ENCODE results near the gene MORN2.

MORN2 gene

DNA sequence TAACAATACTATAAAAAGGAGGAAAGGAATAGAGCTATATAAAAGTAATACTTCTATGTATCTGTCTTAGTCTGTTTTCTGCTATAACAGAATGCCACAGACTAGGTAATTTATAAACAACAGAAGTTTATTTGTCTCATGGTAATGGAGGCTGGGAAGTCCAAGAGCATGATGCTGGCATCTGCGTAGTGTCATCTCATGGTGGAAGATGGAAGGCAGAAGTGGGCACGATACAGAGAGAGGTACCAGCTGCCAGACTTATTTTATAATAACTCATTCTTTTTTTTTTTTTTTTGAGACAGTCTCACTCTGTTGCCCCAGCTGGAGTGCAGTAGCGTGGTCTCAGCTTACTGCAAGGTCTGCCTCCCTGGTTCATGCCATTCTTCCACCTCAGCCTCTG lies 4.3 kb upstream of the MORN2 start:
- TF ChIP-seq, protein P1, sequence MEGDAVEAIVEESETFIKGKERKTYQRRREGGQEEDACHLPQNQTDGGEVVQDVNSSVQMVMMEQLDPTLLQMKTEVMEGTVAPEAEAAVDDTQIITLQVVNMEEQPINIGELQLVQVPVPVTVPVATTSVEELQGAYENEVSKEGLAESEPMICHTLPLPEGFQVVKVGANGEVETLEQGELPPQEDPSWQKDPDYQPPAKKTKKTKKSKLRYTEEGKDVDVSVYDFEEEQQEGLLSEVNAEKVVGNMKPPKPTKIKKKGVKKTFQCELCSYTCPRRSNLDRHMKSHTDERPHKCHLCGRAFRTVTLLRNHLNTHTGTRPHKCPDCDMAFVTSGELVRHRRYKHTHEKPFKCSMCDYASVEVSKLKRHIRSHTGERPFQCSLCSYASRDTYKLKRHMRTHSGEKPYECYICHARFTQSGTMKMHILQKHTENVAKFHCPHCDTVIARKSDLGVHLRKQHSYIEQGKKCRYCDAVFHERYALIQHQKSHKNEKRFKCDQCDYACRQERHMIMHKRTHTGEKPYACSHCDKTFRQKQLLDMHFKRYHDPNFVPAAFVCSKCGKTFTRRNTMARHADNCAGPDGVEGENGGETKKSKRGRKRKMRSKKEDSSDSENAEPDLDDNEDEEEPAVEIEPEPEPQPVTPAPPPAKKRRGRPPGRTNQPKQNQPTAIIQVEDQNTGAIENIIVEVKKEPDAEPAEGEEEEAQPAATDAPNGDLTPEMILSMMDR (IDR thresholded peaks at IDR 0.05; ENCODE audit: low read depth, low read length, missing control alignments), result no peak
- no peak overlapping the region for H3K4me3 ChIP-seq (replicated peaks; ENCODE audit: low read depth, low read length)
- DNase-seq (ENCODE audit: extremely low read depth, low read depth), result no peak

DNA sequence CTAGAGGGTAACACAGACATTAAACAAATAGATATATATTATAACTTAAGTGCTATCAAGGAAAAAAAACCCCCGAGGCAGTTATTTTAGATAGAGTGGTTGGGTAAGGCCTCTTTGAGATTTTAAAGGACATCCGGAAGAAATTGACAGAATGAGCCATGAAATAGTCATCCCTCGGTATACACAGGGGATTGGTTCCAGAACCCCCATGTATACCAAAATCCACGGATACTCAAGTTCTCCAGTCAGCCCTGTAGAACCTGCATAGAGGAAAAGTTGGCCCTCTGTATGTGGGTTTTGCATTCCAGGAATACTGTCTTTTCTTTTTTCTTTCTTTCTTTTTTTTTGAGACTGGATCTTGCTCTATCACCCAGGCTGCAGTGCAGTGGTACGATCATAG lies 2.0 kb upstream of the MORN2 start:
- no peak overlapping the region for H3K4me3 ChIP-seq (replicated peaks; ENCODE audit: low read depth, low read length)
- no peak for DNase-seq (ENCODE audit: extremely low read depth, low read depth)
- TF ChIP-seq, protein P1 (IDR thresholded peaks at IDR 0.05; ENCODE audit: low read depth, low read length, missing control alignments), result no peak

DNA sequence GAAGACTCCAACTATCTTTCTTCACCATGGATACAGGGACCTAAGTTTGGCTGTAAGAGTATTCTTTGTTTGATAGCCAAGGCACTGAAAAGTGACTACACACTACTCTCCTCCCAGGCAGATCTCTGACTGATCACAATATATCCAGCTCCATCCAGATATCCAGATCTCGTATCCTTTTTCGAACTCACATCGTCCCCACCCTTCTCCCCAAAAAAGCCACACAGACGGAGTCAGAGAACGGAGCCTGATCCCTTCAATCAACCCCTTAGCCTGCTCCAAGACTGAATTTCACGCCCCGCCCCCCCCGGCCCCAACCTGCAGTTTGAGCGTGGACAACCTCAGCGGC lies 575 bp upstream of the MORN2 start:
- peak overlapping the region; percentile 89 for H3K4me3 ChIP-seq (replicated peaks; ENCODE audit: low read depth, low read length)
- TF ChIP-seq, protein P1 (IDR thresholded peaks at IDR 0.05; ENCODE audit: low read depth, low read length, missing control alignments), result no peak
- DNase-seq (ENCODE audit: extremely low read depth, low read depth), result no peak

DNA sequence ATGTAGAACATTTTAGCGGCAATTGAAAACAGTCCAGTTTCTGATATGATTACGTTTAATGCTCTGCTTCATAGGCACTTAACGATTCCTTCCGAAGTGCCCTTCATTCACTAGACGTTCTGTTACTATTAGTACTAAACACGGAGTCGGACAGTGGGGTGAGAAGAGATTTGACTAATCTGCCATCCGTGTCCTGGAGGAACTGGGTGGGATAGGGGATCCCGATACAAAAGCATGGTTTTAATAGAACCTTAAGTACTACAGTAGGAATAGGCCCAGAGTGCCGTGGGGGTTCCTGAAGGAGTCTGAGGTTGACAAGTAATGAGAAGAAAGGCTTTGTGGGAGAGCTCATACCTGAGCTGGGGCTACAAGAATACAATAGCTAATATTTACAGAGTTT lies 631 bp downstream of the MORN2 start:
- TF ChIP-seq, protein P1 (IDR thresholded peaks at IDR 0.05; ENCODE audit: low read depth, low read length, missing control alignments), result no peak
- no peak for DNase-seq (ENCODE audit: extremely low read depth, low read depth)
- peak overlapping the region; percentile 89 for H3K4me3 ChIP-seq (replicated peaks; ENCODE audit: low read depth, low read length)

DNA sequence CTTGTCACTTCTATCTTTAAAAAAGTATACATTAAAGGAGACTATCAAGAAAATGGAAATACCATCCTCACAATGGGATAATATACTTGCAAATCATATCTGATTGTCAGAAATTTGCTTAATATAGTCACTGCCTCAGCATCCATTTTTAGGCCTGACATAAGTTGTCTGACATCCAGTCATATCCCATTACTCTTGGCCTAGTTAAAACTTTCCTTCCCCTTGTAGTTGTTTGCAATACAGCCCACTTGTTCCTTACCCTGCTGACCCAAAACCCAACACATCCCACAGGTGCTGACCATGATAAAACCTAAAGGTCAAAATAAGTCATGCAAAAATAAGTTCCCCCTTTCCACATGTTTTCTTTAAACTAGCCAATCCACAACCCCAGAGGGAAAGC lies 10.3 kb downstream of the MORN2 start:
- no peak overlapping the region for H3K4me3 ChIP-seq (replicated peaks; ENCODE audit: low read depth, low read length)
- no peak for DNase-seq (ENCODE audit: extremely low read depth, low read depth)
- TF ChIP-seq, protein P1 (IDR thresholded peaks at IDR 0.05; ENCODE audit: low read depth, low read length, missing control alignments), result no peak

DNA sequence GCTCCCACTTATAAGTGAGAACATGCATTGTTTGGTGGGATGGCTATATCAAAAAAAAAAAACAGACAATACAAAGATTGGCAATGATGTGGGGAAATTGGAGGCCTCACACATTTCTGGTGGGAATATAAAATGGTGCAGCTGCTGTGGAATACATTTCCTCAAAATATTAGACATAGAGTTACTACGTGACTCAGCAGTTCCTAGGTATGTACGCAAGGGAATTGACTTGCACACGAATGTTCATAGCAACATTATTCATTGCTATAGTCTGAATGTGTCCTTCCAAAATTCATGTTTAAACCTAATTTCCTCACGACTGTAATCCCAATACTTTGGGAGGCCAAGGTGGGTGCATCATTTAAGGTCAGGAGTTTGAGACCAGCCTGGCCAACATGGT lies 11.6 kb downstream of the MORN2 start:
- TF ChIP-seq, protein P1 (IDR thresholded peaks at IDR 0.05; ENCODE audit: low read depth, low read length, missing control alignments), result no peak
- no peak overlapping the region for H3K4me3 ChIP-seq (replicated peaks; ENCODE audit: low read depth, low read length)
- DNase-seq (ENCODE audit: extremely low read depth, low read depth), result no peak

DNA sequence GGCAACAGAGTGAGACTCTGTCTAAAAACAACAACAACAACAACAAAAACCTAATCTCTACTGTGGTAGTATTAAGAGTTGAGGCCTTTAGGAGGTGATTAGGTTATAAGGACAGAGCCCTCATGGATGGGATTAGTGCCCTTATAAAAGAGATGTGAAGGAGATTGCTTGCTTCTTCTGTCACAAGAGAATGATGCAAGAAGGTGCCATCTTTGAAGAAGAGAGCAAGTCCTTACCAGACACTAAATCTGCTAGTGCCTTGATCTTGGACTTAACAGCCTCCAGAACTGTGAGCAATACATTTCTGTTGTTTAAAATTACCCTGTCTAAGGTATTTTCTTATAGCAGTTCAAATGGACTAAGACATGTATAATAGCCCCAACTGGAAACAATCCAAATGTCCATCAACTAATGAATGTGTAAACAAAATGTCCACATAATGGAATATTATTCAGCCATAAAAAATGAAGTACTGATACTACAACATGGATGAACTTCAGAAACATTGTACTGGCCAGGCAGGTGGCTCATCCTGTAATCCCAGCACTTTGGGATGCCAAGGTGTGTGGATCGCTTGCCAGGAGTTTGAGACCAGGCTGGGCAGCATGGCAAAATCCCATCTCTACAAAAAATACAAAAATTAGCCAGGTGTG lies 12.3 kb downstream of the MORN2 start:
- TF ChIP-seq, protein P1 (IDR thresholded peaks at IDR 0.05; ENCODE audit: low read depth, low read length, missing control alignments), result no peak
- DNase-seq (ENCODE audit: extremely low read depth, low read depth), result no peak
- H3K4me3 ChIP-seq (replicated peaks; ENCODE audit: low read depth, low read length), result no peak overlapping the region

All from HFF-Myc (cell line).